Measurements from ENCODE around the gene TRIO.

DNA sequence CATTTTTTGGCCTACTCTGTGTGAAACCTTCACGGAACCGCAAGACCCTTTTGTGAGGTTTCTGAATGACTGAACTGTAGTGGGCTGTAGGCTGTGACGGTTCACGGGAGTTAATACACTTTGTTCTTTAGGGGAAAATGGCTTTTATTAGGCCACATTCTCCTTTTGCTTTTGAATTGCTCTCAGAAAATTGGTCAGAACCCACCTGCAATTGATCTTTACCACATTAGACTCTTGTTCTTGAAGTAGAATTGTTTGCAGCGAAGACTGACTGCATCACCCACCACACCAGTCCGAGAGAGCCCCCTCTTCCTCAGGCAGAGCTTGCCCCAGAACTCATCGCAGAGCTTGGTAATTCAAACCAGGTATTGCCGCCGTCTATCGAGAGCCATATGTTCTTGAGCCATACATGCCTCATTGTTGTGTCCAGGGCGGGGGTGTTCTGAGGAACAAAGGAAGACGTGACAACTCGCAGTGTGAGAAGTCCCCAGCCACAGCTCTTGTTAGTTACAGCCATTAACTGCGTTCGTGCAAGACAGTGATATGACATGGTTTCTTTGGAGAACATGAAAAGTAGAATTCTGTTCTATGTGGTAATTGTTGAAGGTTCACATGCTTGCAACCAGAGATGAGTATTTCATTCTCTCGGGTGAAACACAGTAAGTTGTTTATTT, 272.0 kb downstream of the TRIO start:
- no peak for TF ChIP-seq POLR2A (IDR thresholded peaks at IDR 0.05)
- TF ChIP-seq, protein P1, sequence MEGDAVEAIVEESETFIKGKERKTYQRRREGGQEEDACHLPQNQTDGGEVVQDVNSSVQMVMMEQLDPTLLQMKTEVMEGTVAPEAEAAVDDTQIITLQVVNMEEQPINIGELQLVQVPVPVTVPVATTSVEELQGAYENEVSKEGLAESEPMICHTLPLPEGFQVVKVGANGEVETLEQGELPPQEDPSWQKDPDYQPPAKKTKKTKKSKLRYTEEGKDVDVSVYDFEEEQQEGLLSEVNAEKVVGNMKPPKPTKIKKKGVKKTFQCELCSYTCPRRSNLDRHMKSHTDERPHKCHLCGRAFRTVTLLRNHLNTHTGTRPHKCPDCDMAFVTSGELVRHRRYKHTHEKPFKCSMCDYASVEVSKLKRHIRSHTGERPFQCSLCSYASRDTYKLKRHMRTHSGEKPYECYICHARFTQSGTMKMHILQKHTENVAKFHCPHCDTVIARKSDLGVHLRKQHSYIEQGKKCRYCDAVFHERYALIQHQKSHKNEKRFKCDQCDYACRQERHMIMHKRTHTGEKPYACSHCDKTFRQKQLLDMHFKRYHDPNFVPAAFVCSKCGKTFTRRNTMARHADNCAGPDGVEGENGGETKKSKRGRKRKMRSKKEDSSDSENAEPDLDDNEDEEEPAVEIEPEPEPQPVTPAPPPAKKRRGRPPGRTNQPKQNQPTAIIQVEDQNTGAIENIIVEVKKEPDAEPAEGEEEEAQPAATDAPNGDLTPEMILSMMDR (IDR thresholded peaks at IDR 0.05) = no peak
